ENCODE results near the gene ARHGAP26. TPM values are rescaled to one million over a fixed set of nuclear protein-coding genes. Genes with fewer than 3 reads are reported as not detected.

ARHGAP26 gene
- polyA plus RNA-seq, 4 donors = 10.4 to 12.2 (median 11.0) TPM

DNA sequence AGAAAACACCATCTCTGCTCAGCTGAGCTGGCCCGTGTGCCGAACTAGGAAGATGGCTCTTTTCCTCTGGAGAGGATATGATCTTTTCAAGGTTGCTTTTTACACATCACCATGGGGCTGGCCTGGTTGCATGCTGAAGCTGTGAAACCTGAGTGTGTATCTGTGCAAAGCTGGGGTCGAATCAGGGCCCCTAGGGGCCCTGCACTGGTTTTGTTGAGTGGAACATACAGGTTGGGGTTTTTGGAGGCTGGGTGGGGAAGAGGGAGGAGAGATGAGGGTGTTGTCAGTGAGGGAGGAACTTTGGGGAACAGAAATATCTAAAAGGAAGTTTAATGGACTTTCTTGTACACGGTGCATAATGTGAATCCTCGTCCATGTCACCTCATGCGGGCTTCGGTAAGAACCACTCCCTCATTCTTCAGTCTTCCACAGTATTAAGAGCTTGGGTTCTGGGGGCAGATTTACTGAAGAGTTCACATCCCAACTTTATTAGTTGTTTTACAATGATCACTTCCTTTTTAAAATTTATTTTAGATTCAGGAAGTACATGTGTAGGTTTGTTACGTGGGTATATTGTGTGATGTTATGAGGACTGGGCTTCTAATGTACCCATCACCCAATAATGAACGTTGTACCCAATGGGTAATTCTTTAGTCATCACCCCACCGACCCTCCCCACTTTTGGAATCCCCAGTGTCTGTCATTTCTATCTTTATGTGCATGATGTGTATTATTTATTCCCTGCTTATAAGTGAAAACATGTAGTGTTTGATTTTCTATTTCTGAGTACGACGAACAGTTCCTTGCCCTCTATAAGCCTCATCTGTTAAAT, 395.1 kb downstream of the ARHGAP26 start:
- DNase-seq (ENCODE audit: low read depth in 4 of 4, low spot score in 3 of 4) = no peak

- DNase-seq (ENCODE audit: low read depth in 4 of 4, low spot score in 3 of 4) = no peak
Measured at GRCh38 chr5:143166090-143166489, 395.9 kb downstream of the ARHGAP26 start.

GRCh38 chr5:143166661-143167420, 396.7 kb downstream of the ARHGAP26 start:
- DNase-seq (ENCODE audit: low read depth in 4 of 4, low spot score in 3 of 4) = no peak

GRCh38 chr5:143168171-143168741, 398.1 kb downstream of the ARHGAP26 start:
- no peak for DNase-seq (ENCODE audit: low read depth in 4 of 4, low spot score in 3 of 4)

GRCh38 chr5:143168921-143169810, 399.0 kb downstream of the ARHGAP26 start:
- DNase-seq (ENCODE audit: low read depth in 4 of 4, low spot score in 3 of 4) = no peak

DNA sequence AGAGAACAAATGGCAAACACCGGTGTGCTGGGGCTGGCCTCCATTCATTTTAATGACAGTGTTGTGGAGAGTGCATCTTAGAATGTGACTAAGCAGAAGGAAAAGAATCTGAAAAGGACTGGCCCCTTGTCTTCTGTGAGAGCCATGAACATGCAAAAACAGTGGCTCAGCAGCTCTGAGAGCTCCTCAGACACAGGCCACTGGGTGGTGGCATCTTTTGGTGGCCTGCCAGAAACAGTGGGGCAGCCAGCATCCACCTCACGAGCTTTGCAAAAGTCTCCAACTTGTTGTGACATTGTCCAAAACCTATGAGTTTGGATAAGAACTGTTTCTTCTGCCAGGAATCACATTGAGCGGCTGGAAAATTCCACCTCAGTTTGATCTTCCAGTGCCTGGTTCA, 399.9 kb downstream of the ARHGAP26 start:
- no peak for DNase-seq (ENCODE audit: low read depth in 4 of 4, low spot score in 3 of 4)

GRCh38 chr5:143170977-143171376, 400.8 kb downstream of the ARHGAP26 start:
- no peak for DNase-seq (ENCODE audit: low read depth in 4 of 4, low spot score in 3 of 4)

DNA sequence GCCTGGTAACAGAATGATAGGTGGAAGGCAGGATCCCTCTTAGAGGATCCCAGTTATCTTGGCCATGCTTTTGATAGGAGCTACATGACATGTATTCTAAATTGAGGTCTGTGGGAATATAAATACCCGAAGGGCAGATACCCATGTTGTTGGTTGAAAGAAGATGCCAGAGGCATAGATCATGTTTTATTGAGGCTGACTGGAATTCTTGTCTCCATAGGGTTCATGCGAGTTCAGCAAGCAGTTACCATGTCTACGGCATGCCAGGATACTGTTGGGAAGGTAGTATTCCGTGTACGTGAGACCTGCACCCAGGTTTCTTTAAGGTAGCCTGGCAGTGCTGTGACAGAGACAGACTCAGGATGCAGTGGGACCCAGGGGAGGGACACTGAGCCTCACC, 402.6 kb downstream of the ARHGAP26 start:
- DNase-seq (ENCODE audit: low read depth in 4 of 4, low spot score in 3 of 4) = no peak

DNA sequence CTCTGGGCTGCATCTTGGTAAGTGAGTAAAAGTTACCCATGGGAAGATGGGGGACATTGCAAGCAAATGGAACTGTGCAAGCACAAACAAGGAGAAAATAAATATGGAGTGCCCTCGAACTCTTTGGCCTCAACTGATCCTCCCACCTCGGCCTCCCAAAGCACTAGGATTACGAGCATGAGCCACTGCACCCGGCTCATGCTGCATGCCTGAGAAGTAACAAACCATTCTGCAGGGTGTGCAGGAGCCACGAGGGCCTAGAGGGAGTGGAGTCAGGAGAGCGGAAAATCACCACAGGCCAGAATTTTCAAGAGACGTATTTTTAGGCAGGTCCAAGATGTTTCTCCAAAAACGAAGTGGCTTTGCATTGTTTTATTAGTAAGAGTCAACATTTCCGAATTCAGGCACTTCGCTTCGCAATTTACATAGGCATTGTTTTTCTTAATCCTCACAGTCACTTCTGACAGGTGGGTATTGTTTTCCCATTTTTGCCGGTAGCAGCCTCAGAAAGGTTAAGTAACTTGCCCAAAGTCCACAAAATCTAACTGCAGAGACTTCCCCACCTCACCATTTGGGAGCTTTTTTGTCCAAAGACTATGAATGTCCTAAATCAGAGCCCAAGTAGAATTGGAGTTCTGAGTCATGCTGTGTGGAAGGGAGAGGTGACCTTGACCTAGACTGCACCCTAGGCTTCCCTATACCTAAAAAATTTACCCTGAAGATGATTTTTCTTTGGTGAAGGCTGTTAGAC, 403.1 kb downstream of the ARHGAP26 start:
- no peak for DNase-seq (ENCODE audit: low read depth in 4 of 4, low spot score in 3 of 4)

GRCh38 chr5:143174714-143175398, 404.7 kb downstream of the ARHGAP26 start:
- DNase-seq (ENCODE audit: low read depth in 4 of 4, low spot score in 3 of 4) = no peak

- no peak for DNase-seq (ENCODE audit: low read depth in 4 of 4, low spot score in 3 of 4)
Measured at GRCh38 chr5:143176048-143176447, 405.9 kb downstream of the ARHGAP26 start.

DNA sequence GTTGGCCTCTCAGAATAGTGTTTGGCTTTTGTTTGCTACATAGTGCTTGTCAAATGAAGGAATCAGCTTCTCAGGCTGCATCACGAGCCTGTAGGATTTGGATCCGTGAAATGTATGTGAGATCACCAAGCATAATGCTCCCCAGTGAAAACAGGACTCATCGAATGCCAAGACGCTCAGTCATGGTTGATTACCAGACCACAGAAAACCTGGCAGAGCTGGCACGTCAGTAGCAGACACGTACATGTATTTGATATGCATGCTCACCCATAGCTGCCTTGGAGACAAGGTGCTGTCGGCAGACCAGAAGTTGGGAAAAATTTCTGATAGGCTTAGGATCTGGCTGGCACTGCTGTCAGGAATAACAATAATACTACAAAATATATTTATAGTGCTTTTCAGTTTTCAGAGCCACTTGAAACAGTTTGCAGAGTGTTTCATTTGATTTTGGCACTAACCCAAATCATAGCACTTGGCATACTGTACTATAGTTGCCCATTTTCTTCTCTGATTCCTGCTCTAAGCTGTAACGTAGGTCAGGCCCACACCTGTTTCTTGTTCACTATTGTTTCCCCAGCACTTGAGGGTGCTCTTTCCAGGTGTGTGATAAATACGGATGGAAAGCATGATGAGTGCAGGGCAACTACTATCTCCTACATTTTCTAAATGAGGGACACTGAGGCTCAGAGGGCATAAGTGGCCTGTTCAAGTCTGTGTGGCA, 407.2 kb downstream of the ARHGAP26 start:
- no peak for DNase-seq (ENCODE audit: low read depth in 4 of 4, low spot score in 3 of 4)

GRCh38 chr5:143179126-143179740, 409.1 kb downstream of the ARHGAP26 start:
- no peak for DNase-seq (ENCODE audit: low read depth in 4 of 4, low spot score in 3 of 4)

DNA sequence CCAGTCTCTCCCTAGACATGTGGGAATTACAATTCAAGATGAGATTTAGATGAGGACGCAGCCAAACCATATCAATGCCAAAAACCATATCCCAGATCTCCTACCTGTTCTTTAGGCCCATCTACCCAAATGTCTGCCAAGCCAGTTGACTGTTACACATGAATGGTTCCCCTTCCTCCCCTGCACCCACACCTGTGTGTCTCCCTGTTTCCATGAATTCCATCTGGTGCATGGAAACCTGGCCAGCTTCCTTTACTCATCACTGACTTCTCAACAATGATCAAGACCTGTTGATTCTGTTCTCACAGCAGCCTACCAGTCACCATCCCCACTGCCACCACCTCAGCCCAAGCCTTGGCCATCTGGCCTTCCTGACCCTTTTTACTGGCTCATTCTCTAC, 410.6 kb downstream of the ARHGAP26 start:
- no peak for DNase-seq (ENCODE audit: low read depth in 4 of 4, low spot score in 3 of 4)

- no peak for DNase-seq (ENCODE audit: low read depth in 4 of 4, low spot score in 3 of 4)
Measured at GRCh38 chr5:143181173-143181572, 411.0 kb downstream of the ARHGAP26 start.

DNA sequence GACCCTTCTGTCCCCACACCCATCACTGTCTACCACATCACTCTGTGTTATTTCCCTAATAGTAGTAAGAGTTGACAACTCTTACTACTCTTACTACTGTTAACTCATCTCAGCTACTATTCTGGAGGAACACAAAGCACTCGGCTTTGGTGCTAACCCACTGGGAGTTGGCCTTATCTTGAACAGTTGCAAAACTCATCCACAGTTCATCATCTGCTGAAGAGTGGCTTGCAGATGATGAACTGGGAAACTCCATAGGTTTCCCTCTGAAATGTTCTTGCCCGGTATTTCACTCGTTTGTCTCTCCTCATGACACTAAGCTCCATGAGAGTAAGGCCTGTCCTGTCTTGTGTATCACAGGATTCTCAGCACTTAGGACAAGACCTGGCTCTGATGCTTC, 411.9 kb downstream of the ARHGAP26 start:
- DNase-seq (ENCODE audit: low read depth in 4 of 4, low spot score in 3 of 4) = no peak

GRCh38 chr5:143182901-143183820, 413.0 kb downstream of the ARHGAP26 start:
- no peak for DNase-seq (ENCODE audit: low read depth in 4 of 4, low spot score in 3 of 4)
